ENCODE results near the gene CAPN7. TPM values are rescaled to one million over a fixed set of nuclear protein-coding genes. Genes with fewer than 3 reads are reported as not detected.
A peak's percentile ranks its signal among the peaks of the same experiment; 100 is the strongest.

CAPN7 gene
- total RNA-seq, 4 donors from 2014 or later = 87.8 to 147 (median 116) TPM

DNA sequence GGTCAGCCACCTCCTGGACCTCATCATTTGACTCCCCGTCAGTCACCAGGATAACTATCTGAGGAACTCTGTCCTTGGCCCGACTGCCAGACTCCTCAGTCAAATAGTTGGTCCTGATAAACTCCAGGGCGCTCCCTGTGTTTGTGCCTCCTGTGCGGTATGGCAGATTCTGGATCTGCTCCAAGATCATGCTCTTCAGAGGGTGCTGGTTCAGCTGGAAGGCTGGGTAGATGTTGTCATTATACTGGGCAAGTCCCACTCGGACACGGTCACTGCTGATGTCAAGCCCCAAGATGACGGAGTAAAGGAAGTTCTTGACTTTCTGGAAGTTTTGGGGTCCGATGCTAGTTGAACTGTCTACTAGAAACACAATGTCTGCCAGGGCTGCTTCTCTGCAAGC lies 31.1 kb upstream of the CAPN7 start:
- TF ChIP-seq POLR2A (IDR thresholded peaks at IDR 0.05) (no peak), CTCF (IDR thresholded peaks at IDR 0.05) (no peak)
- WGBS, 2 donors = 44 to 54% methylated on average over 8 of the region's 8 CpGs
- no peaks in the 10 kb centered on the region for H3K27me3 ChIP-seq
- H3K4me3 ChIP-seq (replicated peaks in 1 of 3) = no peak overlapping the region
- no peaks in the 10 kb centered on the region for H3K36me3 ChIP-seq
- H3K9me3 ChIP-seq = no peaks in the 10 kb centered on the region
- intact Hi-C loops (cut with DNase I) = no loop called here
- H3K4me1 ChIP-seq = peaks cover 0 to 11% of the 10 kb centered on the region in 2 donors
- DNase-seq = peak; percentile 56 to 58
- no peak overlapping the region for H3K27ac ChIP-seq

GRCh38 chr3:15175605-15176004 lies 30.4 kb upstream of the CAPN7 start:
- intact Hi-C loops (cut with DNase I) = no loop called here
- H3K36me3 ChIP-seq = no peaks in the 10 kb centered on the region
- H3K4me1 ChIP-seq = peaks cover 0 to 14% of the 10 kb centered on the region in 2 donors
- H3K4me3 ChIP-seq (replicated peaks in 1 of 3) = no peak overlapping the region
- H3K9me3 ChIP-seq = no peaks in the 10 kb centered on the region
- no peak for DNase-seq
- WGBS, 2 donors = 85% methylated on average over 1 of the region's 1 CpG
- H3K27ac ChIP-seq = no peak overlapping the region
- H3K27me3 ChIP-seq = no peaks in the 10 kb centered on the region
- TF ChIP-seq POLR2A (IDR thresholded peaks at IDR 0.05) (no peak), CTCF (IDR thresholded peaks at IDR 0.05) (no peak)

GRCh38 chr3:15180042-15180611 lies 25.9 kb upstream of the CAPN7 start:
- intact Hi-C loops (cut with DNase I) = no loop called here
- TF ChIP-seq CTCF (IDR thresholded peaks at IDR 0.05) = no peak
- no peak for TF ChIP-seq POLR2A (IDR thresholded peaks at IDR 0.05)
- 54 to 58% methylated on average over 6 of the region's 6 CpGs for WGBS, 2 donors

GRCh38 chr3:15181511-15181910 lies 24.5 kb upstream of the CAPN7 start:
- no peak for TF ChIP-seq CTCF (IDR thresholded peaks at IDR 0.05)
- no peak for TF ChIP-seq POLR2A (IDR thresholded peaks at IDR 0.05)
- Histone ChIP-seq H3K9me3 (no peaks in the 10 kb centered on the region), H3K36me3 (no peaks in the 10 kb centered on the region), H3K27ac (no peak overlapping the region), H3K4me1 (peaks cover 0 to 6% of the 10 kb centered on the region in 2 donors), H3K4me3 (replicated peaks in 1 of 3) (no peak overlapping the region), H3K27me3 (no peaks in the 10 kb centered on the region)
- no peak for DNase-seq
- WGBS, 2 donors = 91 to 94% methylated on average over 1 of the region's 1 CpG
- intact Hi-C loops (cut with DNase I) = no loop called here

More at GRCh38 chr3:15180042-15180611, 25.9 kb upstream of the CAPN7 start:
- no peaks in the 10 kb centered on the region for H3K9me3 ChIP-seq
- H3K27ac ChIP-seq = no peak overlapping the region
- peaks cover 0 to 10% of the 10 kb centered on the region in 2 donors for H3K4me1 ChIP-seq
- DNase-seq = no peak
- no peaks in the 10 kb centered on the region for H3K36me3 ChIP-seq
- no peak overlapping the region for H3K4me3 ChIP-seq (replicated peaks in 1 of 3)
- no peaks in the 10 kb centered on the region for H3K27me3 ChIP-seq

- intact Hi-C loops (cut with DNase I) = no loop called here
- Histone ChIP-seq H3K9me3 (no peaks in the 10 kb centered on the region), H3K27me3 (no peaks in the 10 kb centered on the region), H3K4me1 (peaks cover 0 to 6% of the 10 kb centered on the region in 2 donors), H3K4me3 (replicated peaks in 1 of 3) (no peak overlapping the region), H3K27ac (no peak overlapping the region), H3K36me3 (no peaks in the 10 kb centered on the region)
- WGBS, 2 donors = 77 to 93% methylated on average over 1 of the region's 1 CpG
- TF ChIP-seq CTCF (IDR thresholded peaks at IDR 0.05) = no peak
- no peak for TF ChIP-seq POLR2A (IDR thresholded peaks at IDR 0.05)
- no peak for DNase-seq
Observed at GRCh38 chr3:15181963-15182362, 24.1 kb upstream of the CAPN7 start.
